ENCODE results near the gene BCAS3.

DNA sequence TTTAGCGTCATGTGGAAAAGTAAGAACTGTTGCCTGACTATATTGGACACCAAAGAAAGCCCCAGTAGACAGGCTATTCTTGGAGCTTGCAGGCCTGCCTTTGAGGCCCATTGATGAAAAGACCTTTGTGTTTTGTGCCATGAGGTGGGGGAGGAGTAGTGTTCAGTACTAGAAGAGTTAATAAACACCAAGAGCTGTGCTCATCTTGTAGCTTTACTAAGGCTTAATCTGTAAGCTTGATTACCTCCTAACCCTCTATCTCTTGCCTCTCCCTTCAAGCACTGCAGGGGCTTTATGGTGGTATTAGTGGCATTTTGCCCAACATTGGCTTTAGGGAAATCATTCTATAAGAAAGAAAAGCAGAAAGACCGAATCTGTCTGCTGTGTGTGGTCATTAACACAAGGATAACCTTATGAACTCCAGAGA lies 501.7 kb downstream of the BCAS3 start:
- no peak for TF ChIP-seq CREB1 (IDR thresholded peaks at IDR 0.05; ENCODE audit: low read depth)
- TF ChIP-seq, protein P1, sequence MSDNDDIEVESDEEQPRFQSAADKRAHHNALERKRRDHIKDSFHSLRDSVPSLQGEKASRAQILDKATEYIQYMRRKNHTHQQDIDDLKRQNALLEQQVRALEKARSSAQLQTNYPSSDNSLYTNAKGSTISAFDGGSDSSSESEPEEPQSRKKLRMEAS (IDR thresholded peaks at IDR 0.05): no peak
- TF ChIP-seq EGR1 (IDR thresholded peaks at IDR 0.05): no peak
- no peak for TF ChIP-seq TCF12 (IDR thresholded peaks at IDR 0.05; ENCODE audit: low read depth)
- TF ChIP-seq, protein P2, sequence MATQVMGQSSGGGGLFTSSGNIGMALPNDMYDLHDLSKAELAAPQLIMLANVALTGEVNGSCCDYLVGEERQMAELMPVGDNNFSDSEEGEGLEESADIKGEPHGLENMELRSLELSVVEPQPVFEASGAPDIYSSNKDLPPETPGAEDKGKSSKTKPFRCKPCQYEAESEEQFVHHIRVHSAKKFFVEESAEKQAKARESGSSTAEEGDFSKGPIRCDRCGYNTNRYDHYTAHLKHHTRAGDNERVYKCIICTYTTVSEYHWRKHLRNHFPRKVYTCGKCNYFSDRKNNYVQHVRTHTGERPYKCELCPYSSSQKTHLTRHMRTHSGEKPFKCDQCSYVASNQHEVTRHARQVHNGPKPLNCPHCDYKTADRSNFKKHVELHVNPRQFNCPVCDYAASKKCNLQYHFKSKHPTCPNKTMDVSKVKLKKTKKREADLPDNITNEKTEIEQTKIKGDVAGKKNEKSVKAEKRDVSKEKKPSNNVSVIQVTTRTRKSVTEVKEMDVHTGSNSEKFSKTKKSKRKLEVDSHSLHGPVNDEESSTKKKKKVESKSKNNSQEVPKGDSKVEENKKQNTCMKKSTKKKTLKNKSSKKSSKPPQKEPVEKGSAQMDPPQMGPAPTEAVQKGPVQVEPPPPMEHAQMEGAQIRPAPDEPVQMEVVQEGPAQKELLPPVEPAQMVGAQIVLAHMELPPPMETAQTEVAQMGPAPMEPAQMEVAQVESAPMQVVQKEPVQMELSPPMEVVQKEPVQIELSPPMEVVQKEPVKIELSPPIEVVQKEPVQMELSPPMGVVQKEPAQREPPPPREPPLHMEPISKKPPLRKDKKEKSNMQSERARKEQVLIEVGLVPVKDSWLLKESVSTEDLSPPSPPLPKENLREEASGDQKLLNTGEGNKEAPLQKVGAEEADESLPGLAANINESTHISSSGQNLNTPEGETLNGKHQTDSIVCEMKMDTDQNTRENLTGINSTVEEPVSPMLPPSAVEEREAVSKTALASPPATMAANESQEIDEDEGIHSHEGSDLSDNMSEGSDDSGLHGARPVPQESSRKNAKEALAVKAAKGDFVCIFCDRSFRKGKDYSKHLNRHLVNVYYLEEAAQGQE (IDR thresholded peaks at IDR 0.05; ENCODE audit: low read depth): no peak
- no peak for TF ChIP-seq TAF1 (IDR thresholded peaks at IDR 0.05; ENCODE audit: low read depth)
- no peak for TF ChIP-seq CEBPB (IDR thresholded peaks at IDR 0.05)
- no peak for TF ChIP-seq EP300 (IDR thresholded peaks at IDR 0.05; ENCODE audit: borderline replicate concordance)
- no peak for TF ChIP-seq RAD21 (IDR thresholded peaks at IDR 0.05; ENCODE audit: low read depth)
- no peak for TF ChIP-seq YY1 (IDR thresholded peaks at IDR 0.05; ENCODE audit: low read depth)
- TF ChIP-seq TEAD4 (IDR thresholded peaks at IDR 0.05): no peak

Measured in Ishikawa (cell line).